GM12873 (cell line): ENCODE results near the gene ABCC10.

Source experiments
- TF ChIP-seq, protein P1 (sequence below): IDR thresholded peaks from 2 replicates; pipeline ENCODE4 v1.5.1; 2012; ENCODE audit warnings: low read depth, mild to moderate bottlenecking, moderate library complexity, low read length, control low read depth; ENCODE audit not compliant: insufficient read depth; ENCODE audit errors: missing control alignments

The ABCC10 gene

DNA sequence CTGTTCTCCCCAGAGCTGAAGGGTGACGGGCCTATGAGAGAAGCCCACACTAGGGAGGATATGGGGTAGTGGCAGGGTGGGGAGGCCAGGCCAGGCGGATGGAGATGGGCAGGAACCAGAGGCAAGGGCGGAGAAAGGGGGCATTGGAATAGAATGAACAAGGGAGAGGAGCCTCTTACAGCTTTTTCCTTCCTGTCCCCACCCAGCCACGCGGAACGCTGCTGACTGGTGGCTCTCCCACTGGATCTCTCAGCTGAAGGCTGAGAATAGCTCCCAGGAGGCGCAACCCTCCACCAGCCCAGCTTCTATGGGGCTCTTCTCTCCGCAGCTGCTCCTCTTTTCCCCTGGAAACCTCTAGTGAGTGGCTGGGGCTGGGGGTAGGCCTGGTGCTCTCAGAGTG, 17.2 kb downstream of the ABCC10 start:
- TF ChIP-seq, protein P1, sequence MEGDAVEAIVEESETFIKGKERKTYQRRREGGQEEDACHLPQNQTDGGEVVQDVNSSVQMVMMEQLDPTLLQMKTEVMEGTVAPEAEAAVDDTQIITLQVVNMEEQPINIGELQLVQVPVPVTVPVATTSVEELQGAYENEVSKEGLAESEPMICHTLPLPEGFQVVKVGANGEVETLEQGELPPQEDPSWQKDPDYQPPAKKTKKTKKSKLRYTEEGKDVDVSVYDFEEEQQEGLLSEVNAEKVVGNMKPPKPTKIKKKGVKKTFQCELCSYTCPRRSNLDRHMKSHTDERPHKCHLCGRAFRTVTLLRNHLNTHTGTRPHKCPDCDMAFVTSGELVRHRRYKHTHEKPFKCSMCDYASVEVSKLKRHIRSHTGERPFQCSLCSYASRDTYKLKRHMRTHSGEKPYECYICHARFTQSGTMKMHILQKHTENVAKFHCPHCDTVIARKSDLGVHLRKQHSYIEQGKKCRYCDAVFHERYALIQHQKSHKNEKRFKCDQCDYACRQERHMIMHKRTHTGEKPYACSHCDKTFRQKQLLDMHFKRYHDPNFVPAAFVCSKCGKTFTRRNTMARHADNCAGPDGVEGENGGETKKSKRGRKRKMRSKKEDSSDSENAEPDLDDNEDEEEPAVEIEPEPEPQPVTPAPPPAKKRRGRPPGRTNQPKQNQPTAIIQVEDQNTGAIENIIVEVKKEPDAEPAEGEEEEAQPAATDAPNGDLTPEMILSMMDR: no peak

DNA sequence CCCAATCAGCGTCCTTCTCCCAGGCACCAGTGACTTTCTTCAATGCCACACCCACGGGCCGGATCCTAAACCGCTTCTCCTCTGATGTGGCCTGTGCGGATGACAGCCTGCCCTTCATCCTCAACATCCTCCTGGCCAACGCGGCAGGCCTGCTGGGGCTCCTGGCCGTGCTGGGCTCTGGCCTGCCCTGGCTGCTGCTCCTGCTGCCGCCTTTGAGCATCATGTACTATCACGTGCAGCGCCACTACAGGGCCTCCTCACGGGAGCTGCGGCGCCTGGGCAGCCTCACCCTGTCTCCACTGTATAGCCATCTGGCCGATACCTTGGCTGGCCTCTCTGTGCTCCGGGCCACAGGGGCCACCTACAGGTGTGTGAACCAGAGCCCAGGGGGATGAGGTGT, 18.2 kb downstream of the ABCC10 start:
- TF ChIP-seq, protein P1: no peak

DNA sequence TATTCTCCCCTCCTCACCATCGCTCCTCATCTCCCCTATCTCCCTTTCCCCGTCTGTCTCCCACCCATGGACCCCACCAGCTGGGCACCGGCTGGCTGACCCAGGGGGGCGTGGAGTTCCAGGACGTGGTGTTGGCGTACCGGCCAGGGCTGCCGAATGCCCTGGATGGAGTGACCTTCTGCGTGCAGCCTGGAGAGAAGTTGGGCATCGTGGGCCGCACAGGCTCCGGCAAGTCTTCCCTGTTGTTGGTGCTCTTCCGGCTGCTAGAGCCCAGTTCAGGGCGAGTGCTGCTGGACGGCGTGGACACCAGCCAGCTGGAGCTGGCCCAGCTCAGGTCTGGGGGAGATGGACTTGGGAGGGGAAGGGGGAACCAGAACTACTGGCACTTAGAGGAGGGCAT, 20.3 kb downstream of the ABCC10 start:
- TF ChIP-seq, protein P1: no peak

DNA sequence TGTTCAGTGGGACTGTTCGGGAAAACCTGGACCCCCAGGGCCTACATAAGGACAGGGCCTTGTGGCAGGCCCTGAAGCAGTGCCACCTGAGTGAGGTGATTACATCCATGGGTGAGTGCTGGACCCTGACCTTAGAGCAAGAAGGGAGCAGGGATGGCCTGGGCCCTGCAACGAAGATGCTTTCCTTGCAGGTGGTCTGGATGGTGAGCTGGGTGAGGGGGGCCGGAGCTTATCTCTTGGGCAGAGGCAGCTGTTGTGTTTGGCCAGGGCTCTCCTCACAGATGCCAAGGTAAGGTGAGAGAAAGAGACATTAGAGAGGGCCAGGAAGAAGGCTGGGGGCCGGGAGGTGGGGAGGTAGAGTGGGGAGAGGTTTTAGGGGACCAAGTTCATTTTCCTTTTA, 21.6 kb downstream of the ABCC10 start:
- TF ChIP-seq, protein P1: no peak

DNA sequence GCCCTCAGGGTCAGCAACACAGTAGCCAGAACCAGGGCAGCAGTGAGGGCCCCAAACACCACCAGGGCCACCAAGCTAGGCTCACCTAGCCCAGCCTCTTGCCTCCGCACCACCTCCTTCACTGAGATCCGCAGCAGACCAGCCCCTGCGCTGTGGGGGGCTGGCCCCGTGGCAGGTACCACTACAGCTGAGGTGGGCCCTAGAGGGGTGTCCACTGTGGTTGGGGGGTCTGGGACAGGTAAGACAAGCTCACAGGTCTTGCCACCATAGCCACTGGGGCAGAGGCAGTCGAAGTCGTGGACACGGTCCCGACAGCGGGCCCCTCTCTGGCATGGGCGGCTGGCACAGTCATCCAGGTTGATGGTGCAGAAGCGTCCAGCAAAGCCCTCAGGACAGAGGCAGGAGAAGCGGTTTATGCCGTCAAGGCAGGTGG, 23.4 kb downstream of the ABCC10 start:
- TF ChIP-seq, protein P1: no peak

DNA sequence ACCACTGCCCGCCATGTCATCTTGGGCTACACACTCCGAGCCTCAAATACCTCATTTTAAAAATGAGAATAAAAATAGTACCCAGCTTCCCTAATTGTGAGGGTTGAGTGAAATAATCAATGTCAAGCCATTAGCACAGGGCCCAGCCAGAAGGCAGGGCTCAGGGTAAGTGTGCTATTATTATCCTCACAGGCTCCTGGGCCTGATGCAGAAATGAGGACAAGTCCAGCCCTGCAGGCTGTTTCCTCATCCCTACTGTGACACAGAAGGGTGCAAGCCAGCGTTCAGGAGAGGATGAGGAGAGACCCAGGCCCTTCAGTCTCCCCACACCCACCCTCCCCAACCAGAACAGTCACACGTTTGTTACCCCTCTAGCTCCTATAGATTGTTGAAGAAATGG, 24.0 kb downstream of the ABCC10 start:
- TF ChIP-seq, protein P1: no peak

DNA sequence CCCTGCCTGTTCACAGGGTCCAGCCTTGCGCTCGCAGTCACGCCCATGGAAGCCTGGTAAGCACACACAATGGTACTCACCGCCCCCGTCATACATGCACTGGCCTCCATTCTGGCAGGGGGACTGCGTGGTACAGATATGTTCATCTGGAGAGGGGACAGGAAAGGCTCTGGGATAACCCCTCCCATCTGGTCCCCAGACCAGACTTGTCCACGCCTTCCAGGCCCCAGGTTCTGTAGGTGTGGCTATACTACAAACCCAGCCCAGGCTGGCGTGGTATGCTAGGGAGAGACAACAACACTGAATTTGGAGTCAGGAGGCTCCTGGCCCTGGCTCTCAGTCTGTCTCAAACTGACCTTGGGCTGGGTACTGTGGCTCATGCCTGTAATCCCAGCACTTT, 24.6 kb downstream of the ABCC10 start:
- TF ChIP-seq, protein P1: no peak
